Natural killer cell (primary cell): ENCODE results near the gene EPN3. TPM values are rescaled to one million over a fixed set of nuclear protein-coding genes. Genes with fewer than 3 reads are reported as not detected.

Experiments
- ATAC-seq, 3 donors: fragments of 150-1000 bp in 2 of 3; fragments of 200-7000 bp in 1 of 3; cut with Tn5 transposase; 1 replicate in 1 of 3; 2 replicates in 2 of 3; pipeline ENCODE4 v1.10.0; 2021; ENCODE audit warnings: mild to moderate bottlenecking in 2 of 3, moderate library complexity in 2 of 3
- DNase-seq, 2 donors: peaks; one replicate each; pipeline versions ENCODE4 v3.0.0 to v3.0.0-alpha.2; 2013 to 2021; ENCODE audit warnings: mixed read lengths in 1 of 2
- H3K27ac ChIP-seq: one replicate; pipeline ENCODE4 v1.5.1; 2013; ENCODE audit warnings: mild to moderate bottlenecking, low read length
- H3K27me3 ChIP-seq: one replicate; pipeline ENCODE4 v1.6.1; 2013; ENCODE audit warnings: low read length; ENCODE audit not compliant: control insufficient read depth, insufficient read depth
- H3K36me3 ChIP-seq: one replicate; pipeline ENCODE4 v1.6.1; 2013; ENCODE audit warnings: low read length; ENCODE audit not compliant: control insufficient read depth, insufficient read depth
- H3K4me1 ChIP-seq: one replicate; pipeline ENCODE4 v1.6.1; 2013; ENCODE audit warnings: low read length; ENCODE audit not compliant: control insufficient read depth, insufficient read depth
- H3K4me3 ChIP-seq: one replicate; pipeline ENCODE4 v1.5.1; 2013; ENCODE audit warnings: low read length
- H3K9me3 ChIP-seq: one replicate; pipeline ENCODE4 v1.6.1; 2013; ENCODE audit warnings: low read length; ENCODE audit not compliant: control insufficient read depth, insufficient read depth
- H3K27ac Mint-ChIP-seq, 2 donors: one replicate each; pipeline ENCODE4 v1.8.0; 2022; ENCODE audit warnings: mild to moderate bottlenecking in 2 of 2, mixed read lengths in 2 of 2, moderate library complexity in 1 of 2
- H3K27me3 Mint-ChIP-seq, 2 donors: one replicate each; pipeline ENCODE4 v1.8.0; 2022; ENCODE audit warnings: low read depth in 2 of 2, mixed read lengths in 2 of 2
- H3K36me3 Mint-ChIP-seq: one replicate; pipeline ENCODE4 v1.8.0; 2022; ENCODE audit warnings: mixed read lengths
- H3K4me1 Mint-ChIP-seq, 2 donors: one replicate each; pipeline ENCODE4 v1.8.0; 2022; ENCODE audit warnings: mixed read lengths in 2 of 2
- H3K4me3 Mint-ChIP-seq: one replicate; pipeline ENCODE4 v1.8.0; 2022; ENCODE audit warnings: mild to moderate bottlenecking, moderate library complexity, mixed read lengths
- H3K9me3 Mint-ChIP-seq, 2 donors: one replicate each; pipeline ENCODE4 v1.8.0; 2022; ENCODE audit warnings: mixed read lengths in 2 of 2
- WGBS: methylation state at CpG from one replicate; pipeline ENCODE4 v1.1.7; 2013; ENCODE audit warnings: missing lambda C conversion rate; ENCODE audit not compliant: insufficient coverage; 5-methylcytosine and 5-hydroxymethylcytosine counted together
- intact Hi-C: fragments of 100-400 bp; cut with micrococcal nuclease; formaldehyde crosslinking; loops from one replicate; pipeline ENCODE4 v1.14.2; 2022
- total RNA-seq, 4 donors: library from RNA; stranded (reverse); fragments of 120-200 nt in 1 of 4; gene quantifications; one replicate each; pipeline versions ENCODE4 v1.2.3 to v1.2.4, GENCODE V29; 2013 to 2022
- TF ChIP-seq, protein P1 (sequence below): fragments of 200-600 bp; IDR thresholded peaks from one replicate; pipeline ENCODE4 v1.8.0; 2022; ENCODE audit warnings: antibody characterized with exemption

The EPN3 gene
- total RNA-seq, 3 donors from 2014 or later (not counting 1 experiment from before 2014, with no cell fraction given) = not detected

DNA sequence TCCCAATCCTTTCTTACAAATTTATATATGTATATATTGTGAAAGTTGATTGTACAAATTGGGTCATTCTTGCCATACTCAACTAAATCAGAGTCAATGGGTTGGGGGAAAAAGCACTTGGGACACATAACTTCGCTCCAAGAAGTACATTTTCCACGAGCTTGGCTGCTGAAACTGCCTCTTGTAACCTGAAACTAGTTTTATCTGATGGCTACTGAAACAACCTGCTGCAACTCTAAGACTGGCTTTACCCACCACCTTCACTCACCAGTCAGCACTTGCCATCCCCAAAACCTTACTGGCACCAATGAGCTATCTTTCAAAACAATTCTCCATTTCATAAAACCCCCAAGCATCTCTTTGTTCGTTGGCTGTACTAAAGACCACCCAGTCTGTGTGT lies 38.8 kb upstream of the EPN3 start:
- H3K4me1 ChIP-seq = no peaks in the 10 kb centered on the region
- Mint-ChIP-seq H3K27ac (no peak overlapping the region), H3K4me1 (no peaks in the 10 kb centered on the region), H3K9me3 (no peaks in the 10 kb centered on the region), H3K27me3 (no peaks in the 10 kb centered on the region), H3K4me3 (no peak overlapping the region), H3K36me3 (no peaks in the 10 kb centered on the region)
- no peak overlapping the region for H3K4me3 ChIP-seq
- ATAC-seq (no peak), DNase-seq (no peak)
- H3K36me3 ChIP-seq = no peaks in the 10 kb centered on the region
- no peaks in the 10 kb centered on the region for H3K27me3 ChIP-seq
- no peaks in the 10 kb centered on the region for H3K9me3 ChIP-seq
- no peak overlapping the region for H3K27ac ChIP-seq
- 78% methylated on average over 2 of the region's 3 CpGs for WGBS
- TF ChIP-seq, protein P1, sequence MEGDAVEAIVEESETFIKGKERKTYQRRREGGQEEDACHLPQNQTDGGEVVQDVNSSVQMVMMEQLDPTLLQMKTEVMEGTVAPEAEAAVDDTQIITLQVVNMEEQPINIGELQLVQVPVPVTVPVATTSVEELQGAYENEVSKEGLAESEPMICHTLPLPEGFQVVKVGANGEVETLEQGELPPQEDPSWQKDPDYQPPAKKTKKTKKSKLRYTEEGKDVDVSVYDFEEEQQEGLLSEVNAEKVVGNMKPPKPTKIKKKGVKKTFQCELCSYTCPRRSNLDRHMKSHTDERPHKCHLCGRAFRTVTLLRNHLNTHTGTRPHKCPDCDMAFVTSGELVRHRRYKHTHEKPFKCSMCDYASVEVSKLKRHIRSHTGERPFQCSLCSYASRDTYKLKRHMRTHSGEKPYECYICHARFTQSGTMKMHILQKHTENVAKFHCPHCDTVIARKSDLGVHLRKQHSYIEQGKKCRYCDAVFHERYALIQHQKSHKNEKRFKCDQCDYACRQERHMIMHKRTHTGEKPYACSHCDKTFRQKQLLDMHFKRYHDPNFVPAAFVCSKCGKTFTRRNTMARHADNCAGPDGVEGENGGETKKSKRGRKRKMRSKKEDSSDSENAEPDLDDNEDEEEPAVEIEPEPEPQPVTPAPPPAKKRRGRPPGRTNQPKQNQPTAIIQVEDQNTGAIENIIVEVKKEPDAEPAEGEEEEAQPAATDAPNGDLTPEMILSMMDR = no peak
- intact Hi-C loops = no loop called here

DNA sequence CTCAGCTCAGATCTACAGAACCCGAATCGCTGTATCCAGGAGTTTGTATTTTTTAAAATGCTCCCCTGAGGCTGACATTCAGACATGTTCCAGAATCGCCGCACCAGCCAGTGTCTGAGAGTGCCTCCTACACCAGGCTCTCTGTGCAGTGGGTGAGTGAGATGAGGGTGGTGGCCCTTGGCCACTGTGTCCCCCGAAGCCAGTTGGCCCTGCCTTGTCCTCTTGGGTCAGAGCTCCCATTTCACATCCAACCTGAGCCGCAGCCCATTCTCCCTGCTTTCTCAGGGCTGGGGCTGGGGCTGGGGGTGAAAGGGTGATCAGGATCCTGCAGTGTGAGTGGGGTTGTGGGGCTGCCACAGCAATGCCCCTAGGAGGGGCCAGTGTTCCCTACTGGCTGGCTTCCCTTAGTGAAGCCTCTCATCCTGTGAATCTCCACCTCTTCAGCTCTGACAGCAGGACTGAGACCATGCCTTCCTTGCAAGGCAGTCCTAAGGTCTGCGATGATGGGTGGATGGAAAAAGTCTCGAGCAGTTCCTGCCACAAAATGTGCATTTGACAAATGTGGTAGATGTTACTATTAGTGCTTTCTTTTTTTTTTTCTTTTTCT lies 37.2 kb upstream of the EPN3 start:
- H3K27ac ChIP-seq = no peak overlapping the region
- H3K4me3 ChIP-seq = no peak overlapping the region
- no peak overlapping the region for H3K4me3 Mint-ChIP-seq
- WGBS = 98% methylated on average over 4 of the region's 8 CpGs
- no peaks in the 10 kb centered on the region for H3K9me3 ChIP-seq
- peaks cover 0 to 2% of the 10 kb centered on the region in 2 donors for H3K27me3 Mint-ChIP-seq
- H3K4me1 Mint-ChIP-seq = no peaks in the 10 kb centered on the region
- intact Hi-C loops = no loop called here
- H3K27ac Mint-ChIP-seq = no peak overlapping the region
- H3K4me1 ChIP-seq = no peaks in the 10 kb centered on the region
- no peaks in the 10 kb centered on the region for H3K27me3 ChIP-seq
- DNase-seq (no peak), ATAC-seq (no peak)
- H3K36me3 ChIP-seq = no peaks in the 10 kb centered on the region
- no peaks in the 10 kb centered on the region for H3K36me3 Mint-ChIP-seq
- TF ChIP-seq, protein P1 = no peak
- H3K9me3 Mint-ChIP-seq = no peaks in the 10 kb centered on the region

DNA sequence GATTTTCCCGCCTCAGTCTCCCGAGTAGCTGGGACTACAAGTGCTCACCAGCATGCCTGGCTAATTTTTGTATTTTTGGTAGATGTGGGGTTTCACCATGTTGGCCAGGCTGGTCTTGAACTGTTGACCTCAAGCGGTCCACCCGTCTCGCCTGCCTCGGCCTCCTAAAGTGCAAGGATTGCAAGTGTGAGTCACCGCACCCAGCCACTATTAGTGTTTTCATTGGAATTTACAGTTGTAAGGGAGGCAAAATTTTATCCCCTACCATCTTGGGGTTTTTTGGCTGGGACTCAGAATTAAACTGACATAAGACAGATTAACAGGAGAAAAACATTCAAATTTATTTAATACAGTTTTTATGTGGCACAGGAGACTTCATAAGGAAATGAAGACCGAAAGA lies 36.6 kb upstream of the EPN3 start:
- ATAC-seq (no peak), DNase-seq (no peak)
- TF ChIP-seq, protein P1 = no peak
- H3K4me1 ChIP-seq = no peaks in the 10 kb centered on the region
- Mint-ChIP-seq H3K4me1 (no peaks in the 10 kb centered on the region), H3K4me3 (no peak overlapping the region), H3K27me3 (peaks cover 0 to 2% of the 10 kb centered on the region in 2 donors), H3K9me3 (no peaks in the 10 kb centered on the region), H3K36me3 (no peaks in the 10 kb centered on the region), H3K27ac (no peak overlapping the region)
- no peaks in the 10 kb centered on the region for H3K9me3 ChIP-seq
- no peaks in the 10 kb centered on the region for H3K27me3 ChIP-seq
- H3K4me3 ChIP-seq = no peak overlapping the region
- no peaks in the 10 kb centered on the region for H3K36me3 ChIP-seq
- intact Hi-C loops = no loop called here
- 91% methylated on average over 7 of the region's 8 CpGs for WGBS
- no peak overlapping the region for H3K27ac ChIP-seq
